Nephron progenitor cell (in vitro differentiated cells): ENCODE measurements around the gene KCNMB3.

Source experiments
- DNase-seq: peaks from one replicate; pipeline ENCODE4 v3.0.0; 2021
- H3K27ac Mint-ChIP-seq: 2 replicates; pipeline ENCODE4 v1.8.0; 2021; ENCODE audit warnings: mild to moderate bottlenecking, moderate library complexity, mixed read lengths
- H3K27me3 Mint-ChIP-seq: 2 replicates; pipeline ENCODE4 v1.8.0; 2021; ENCODE audit warnings: mild to moderate bottlenecking, low read depth, mixed read lengths; ENCODE audit not compliant: poor library complexity
- H3K36me3 Mint-ChIP-seq: 2 replicates; pipeline ENCODE4 v1.8.0; 2021; ENCODE audit warnings: low read depth, mixed read lengths
- H3K4me1 Mint-ChIP-seq: 2 replicates; pipeline ENCODE4 v1.8.0; 2021; ENCODE audit warnings: mixed read lengths
- H3K4me3 Mint-ChIP-seq: 2 replicates; pipeline ENCODE4 v1.8.0; 2021; ENCODE audit warnings: mild to moderate bottlenecking, moderate library complexity, mixed read lengths
- H3K9me3 Mint-ChIP-seq: 2 replicates; pipeline ENCODE4 v1.8.0; 2021; ENCODE audit warnings: mild to moderate bottlenecking, moderate library complexity, mixed read lengths
- TF ChIP-seq, protein P1 (sequence below): fragments of 200-600 bp; sonication (generic); IDR thresholded peaks from 2 replicates; pipeline ENCODE4 v1.5.0; 2021; ENCODE audit warnings: antibody characterized with exemption

Gene KCNMB3

GRCh38 chr3:179250803-179251476 lies at the start of gene KCNMB3:
Gene KCNMB3, minus strand, starts transcription at chr3:179251114. Its CDS starts 124 bp downstream, at chr3:179250990.
- peaks cover 4% of the 10 kb centered on the region for H3K27me3 Mint-ChIP-seq
- H3K9me3 Mint-ChIP-seq: peaks cover 12% of the 10 kb centered on the region
- H3K27ac Mint-ChIP-seq: no peak within 1 kb of the TSS
- no peak within 1 kb of the TSS for H3K4me3 Mint-ChIP-seq
- H3K4me1 Mint-ChIP-seq: no peaks in the 10 kb centered on the region
- DNase-seq: no peak
- peaks cover 52% of the 10 kb centered on the region for H3K36me3 Mint-ChIP-seq
- TF ChIP-seq, protein P1, sequence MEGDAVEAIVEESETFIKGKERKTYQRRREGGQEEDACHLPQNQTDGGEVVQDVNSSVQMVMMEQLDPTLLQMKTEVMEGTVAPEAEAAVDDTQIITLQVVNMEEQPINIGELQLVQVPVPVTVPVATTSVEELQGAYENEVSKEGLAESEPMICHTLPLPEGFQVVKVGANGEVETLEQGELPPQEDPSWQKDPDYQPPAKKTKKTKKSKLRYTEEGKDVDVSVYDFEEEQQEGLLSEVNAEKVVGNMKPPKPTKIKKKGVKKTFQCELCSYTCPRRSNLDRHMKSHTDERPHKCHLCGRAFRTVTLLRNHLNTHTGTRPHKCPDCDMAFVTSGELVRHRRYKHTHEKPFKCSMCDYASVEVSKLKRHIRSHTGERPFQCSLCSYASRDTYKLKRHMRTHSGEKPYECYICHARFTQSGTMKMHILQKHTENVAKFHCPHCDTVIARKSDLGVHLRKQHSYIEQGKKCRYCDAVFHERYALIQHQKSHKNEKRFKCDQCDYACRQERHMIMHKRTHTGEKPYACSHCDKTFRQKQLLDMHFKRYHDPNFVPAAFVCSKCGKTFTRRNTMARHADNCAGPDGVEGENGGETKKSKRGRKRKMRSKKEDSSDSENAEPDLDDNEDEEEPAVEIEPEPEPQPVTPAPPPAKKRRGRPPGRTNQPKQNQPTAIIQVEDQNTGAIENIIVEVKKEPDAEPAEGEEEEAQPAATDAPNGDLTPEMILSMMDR: no peak

GRCh38 chr3:179299999-179300613 lies 49.2 kb upstream of the KCNMB3 start:
- Mint-ChIP-seq H3K9me3 (peaks cover 11% of the 10 kb centered on the region), H3K4me1 (peaks cover 12% of the 10 kb centered on the region), H3K36me3 (peaks cover 6% of the 10 kb centered on the region), H3K4me3 (no peak overlapping the region), H3K27me3 (no peaks in the 10 kb centered on the region), H3K27ac (no peak overlapping the region)
- no peak for DNase-seq
- TF ChIP-seq, protein P1: no peak

DNA sequence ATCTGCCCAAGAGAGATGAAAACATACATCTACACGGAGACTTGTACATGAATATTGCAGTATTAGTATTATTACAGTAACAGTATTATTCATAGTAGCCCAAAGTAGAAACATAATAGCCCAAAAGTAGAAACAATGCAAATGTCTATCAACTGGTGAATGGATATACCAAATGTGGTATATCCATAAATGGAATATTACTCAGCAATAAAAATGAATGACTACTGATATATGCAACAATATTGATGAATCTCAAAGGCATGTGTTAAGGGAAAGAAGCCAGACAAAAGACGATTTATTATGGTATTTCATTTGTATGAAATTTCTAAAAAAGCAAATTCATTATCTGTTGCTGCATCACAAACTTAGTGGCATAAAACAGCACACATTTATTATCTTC lies 48.4 kb upstream of the KCNMB3 start:
- Mint-ChIP-seq H3K36me3 (peaks cover 6% of the 10 kb centered on the region), H3K9me3 (peaks cover 11% of the 10 kb centered on the region), H3K27me3 (no peaks in the 10 kb centered on the region), H3K4me3 (no peak overlapping the region), H3K4me1 (peaks cover 12% of the 10 kb centered on the region), H3K27ac (no peak overlapping the region)
- DNase-seq: no peak
- TF ChIP-seq, protein P1: no peak

DNA sequence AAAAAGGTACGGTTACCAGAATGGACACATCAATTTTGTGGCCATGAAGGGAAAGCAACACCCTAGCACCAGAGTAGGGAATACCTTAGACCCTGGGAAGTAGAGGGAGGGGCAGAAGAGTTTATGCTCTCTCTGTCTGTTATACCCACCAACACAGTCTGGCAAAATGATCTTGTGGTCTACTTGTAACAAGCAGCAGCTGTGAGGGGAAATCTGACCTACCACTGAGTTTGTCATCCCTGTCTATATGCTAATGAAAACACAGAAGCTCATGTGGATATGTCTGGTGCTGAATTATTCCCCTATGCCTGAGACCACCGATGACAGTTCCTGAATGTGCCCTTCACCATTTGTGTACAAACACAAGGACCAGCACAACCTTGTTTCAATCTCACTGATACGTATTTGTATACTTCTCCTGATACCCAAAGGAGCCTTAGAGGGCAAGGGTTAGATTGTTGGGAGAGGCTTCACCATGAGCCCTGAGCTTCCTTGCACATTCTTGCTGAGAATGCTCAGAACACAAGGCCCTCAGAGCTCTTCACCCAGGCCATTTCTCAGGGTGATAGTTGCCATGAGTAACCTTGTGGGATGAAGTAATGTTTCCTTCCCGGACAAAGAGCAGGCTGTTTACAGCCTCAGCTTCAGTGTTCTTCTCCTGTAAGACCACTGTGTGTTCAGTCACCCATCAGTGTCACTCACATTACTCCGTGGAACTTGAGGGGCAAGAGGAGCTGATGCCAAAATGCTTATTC lies 47.2 kb upstream of the KCNMB3 start:
- H3K4me3 Mint-ChIP-seq: no peak overlapping the region
- TF ChIP-seq, protein P1: no peak
- H3K27me3 Mint-ChIP-seq: peaks cover 3% of the 10 kb centered on the region
- H3K36me3 Mint-ChIP-seq: peaks cover 6% of the 10 kb centered on the region
- DNase-seq: no peak
- peaks cover 11% of the 10 kb centered on the region for H3K9me3 Mint-ChIP-seq
- peaks cover 12% of the 10 kb centered on the region for H3K4me1 Mint-ChIP-seq
- H3K27ac Mint-ChIP-seq: no peak overlapping the region

DNA sequence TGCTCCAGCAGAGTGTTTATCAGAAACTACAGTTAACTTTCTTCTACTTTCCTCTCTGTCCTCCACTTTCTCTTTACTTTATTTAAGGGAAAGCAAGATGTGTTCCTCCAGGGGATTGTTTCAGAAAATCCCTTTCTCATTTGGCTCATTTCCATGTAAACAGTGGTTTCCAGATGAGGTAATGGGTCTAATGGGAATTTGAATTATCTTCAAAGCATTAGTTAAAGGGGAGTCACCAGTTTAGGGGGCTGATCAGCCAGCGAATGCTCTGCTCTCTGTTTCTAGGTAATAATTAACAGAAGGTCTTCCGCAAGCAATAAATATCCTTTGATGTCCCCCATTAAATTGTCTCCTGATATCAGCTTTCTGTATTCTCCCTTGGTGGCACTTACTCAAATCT lies 41.5 kb upstream of the KCNMB3 start:
- TF ChIP-seq, protein P1: no peak
- H3K36me3 Mint-ChIP-seq: peaks cover 5% of the 10 kb centered on the region
- DNase-seq: no peak
- H3K27ac Mint-ChIP-seq: no peak overlapping the region
- peaks cover 20% of the 10 kb centered on the region for H3K4me1 Mint-ChIP-seq
- no peak overlapping the region for H3K4me3 Mint-ChIP-seq
- peaks cover 7% of the 10 kb centered on the region for H3K27me3 Mint-ChIP-seq
- peaks cover 11% of the 10 kb centered on the region for H3K9me3 Mint-ChIP-seq
